CD14-positive monocyte (primary cell): ENCODE data around the gene RAPGEF2. TPM values are rescaled to one million over a fixed set of nuclear protein-coding genes. Genes with fewer than 3 reads are reported as not detected.
"Not testable (repeated sequence)": the region's sequence is repeated elsewhere in the genome, so short reads cannot be mapped to it uniquely, and the experiment has no call there.

Experiments
- DNase-seq, 3 donors: peaks; one replicate each; pipeline ENCODE4 v3.0.0-alpha.2; 2011 to 2022
- H2AFZ ChIP-seq: 2 replicates; pipeline ENCODE4 v1.6.0; 2012; ENCODE audit warnings: mild to moderate bottlenecking, low read depth, low read length, inconsistent platforms; ENCODE audit not compliant: insufficient read depth, poor library complexity, severe bottlenecking
- H3K27ac ChIP-seq, 2 donors: 1 replicate in 1 of 2; 2 replicates in 1 of 2; pipeline ENCODE4 v1.5.1; 2012 to 2013; ENCODE audit warnings: low read length in 2 of 2, control low read depth in 1 of 2, inconsistent platforms in 1 of 2, low read depth in 1 of 2, mild to moderate bottlenecking in 1 of 2
- H3K27me3 ChIP-seq, 2 donors: one replicate each; pipeline versions ENCODE4 v1.6.0 to v1.6.1; 2011 to 2013; ENCODE audit warnings: low read length in 2 of 2; ENCODE audit not compliant: control insufficient read depth in 2 of 2, insufficient read depth in 2 of 2
- H3K36me3 ChIP-seq, 2 donors: replicated peaks in 1 of 2; 1 replicate in 1 of 2; 2 replicates in 1 of 2; pipeline versions ENCODE4 v1.5.1 to v1.6.1; 2012 to 2013; ENCODE audit warnings: low read length in 2 of 2, control low read depth in 1 of 2, inconsistent platforms in 1 of 2, mild to moderate bottlenecking in 1 of 2; ENCODE audit not compliant: insufficient read depth in 2 of 2, control insufficient read depth in 1 of 2
- H3K4me1 ChIP-seq, 2 donors: 1 replicate in 1 of 2; 2 replicates in 1 of 2; pipeline versions ENCODE4 v1.5.1 to v1.6.1; 2012 to 2013; ENCODE audit warnings: low read length in 2 of 2, control low read depth in 1 of 2, inconsistent platforms in 1 of 2, mild to moderate bottlenecking in 1 of 2, moderate library complexity in 1 of 2; ENCODE audit not compliant: insufficient read depth in 2 of 2, control insufficient read depth in 1 of 2
- H3K4me2 ChIP-seq: replicated peaks from 2 replicates; pipeline ENCODE3; 2012; ENCODE audit warnings: low read length, moderate library complexity, mild to moderate bottlenecking; ENCODE audit not compliant: poor library complexity, severe bottlenecking; ENCODE audit errors: extremely low read depth
- H3K4me3 ChIP-seq, 3 experiments: fragments of 200-600 bp in 1 of 3; sonication (generic) in 1 of 3; replicated peaks in 1 of 3; 1 replicate in 2 of 3; 2 replicates in 1 of 3; pipeline ENCODE4 v1.5.1; 2011 to 2013; ENCODE audit warnings: low read length in 3 of 3, mild to moderate bottlenecking in 3 of 3, control low read depth in 2 of 3, low read depth in 2 of 3, inconsistent platforms in 1 of 3, moderate library complexity in 1 of 3
- H3K79me2 ChIP-seq: 2 replicates; pipeline ENCODE4 v1.6.0; 2012; ENCODE audit warnings: mild to moderate bottlenecking, control low read depth, inconsistent platforms, low read length, moderate library complexity; ENCODE audit not compliant: insufficient read depth
- H3K9ac ChIP-seq: 2 replicates; pipeline ENCODE4 v1.6.0; 2017; ENCODE audit warnings: low read length, mild to moderate bottlenecking; ENCODE audit not compliant: insufficient read depth, poor library complexity, severe bottlenecking
- H3K9me3 ChIP-seq, 2 donors: replicated peaks in 1 of 2; 1 replicate in 1 of 2; 2 replicates in 1 of 2; pipeline versions ENCODE4 v1.5.1 to v1.6.1; 2012 to 2013; ENCODE audit warnings: low read length in 2 of 2, control low read depth in 1 of 2; ENCODE audit not compliant: control insufficient read depth in 1 of 2, insufficient read depth in 1 of 2
- H4K20me1 ChIP-seq: 2 replicates; pipeline ENCODE4 v1.6.0; 2012; ENCODE audit warnings: mild to moderate bottlenecking, low read length, control low read depth, moderate library complexity; ENCODE audit not compliant: insufficient read depth
- H3K27ac Mint-ChIP-seq, 7 donors: one replicate each; pipeline ENCODE4 v1.8.0; 2020; ENCODE audit warnings: mild to moderate bottlenecking in 7 of 7, mixed read lengths in 7 of 7, moderate library complexity in 6 of 7, inconsistent platforms in 2 of 7
- H3K27me3 Mint-ChIP-seq, 3 donors: one replicate each; pipeline ENCODE4 v1.8.0; 2021 to 2022; ENCODE audit warnings: low read depth in 3 of 3, mild to moderate bottlenecking in 3 of 3, mixed read lengths in 3 of 3, moderate library complexity in 3 of 3, inconsistent platforms in 1 of 3
- H3K36me3 Mint-ChIP-seq, 2 donors: one replicate each; pipeline ENCODE4 v1.8.0; 2020; ENCODE audit warnings: mixed read lengths in 2 of 2, inconsistent platforms in 1 of 2, mild to moderate bottlenecking in 1 of 2
- H3K4me1 Mint-ChIP-seq: one replicate; pipeline ENCODE4 v1.8.0; 2020; ENCODE audit warnings: mild to moderate bottlenecking, mixed read lengths
- H3K4me3 Mint-ChIP-seq, 2 donors: one replicate each; pipeline ENCODE4 v1.8.0; 2020; ENCODE audit warnings: mild to moderate bottlenecking in 2 of 2, mixed read lengths in 2 of 2, moderate library complexity in 1 of 2
- H3K9me3 Mint-ChIP-seq, 7 donors: one replicate each; pipeline ENCODE4 v1.8.0; 2020 to 2022; ENCODE audit warnings: mixed read lengths in 7 of 7, mild to moderate bottlenecking in 6 of 7, moderate library complexity in 6 of 7, inconsistent platforms in 2 of 7
- WGBS: methylation state at CpG from one replicate; pipeline ENCODE4 v1.1.5; 2013; ENCODE audit warnings: missing lambda C conversion rate; ENCODE audit not compliant: insufficient coverage; 5-methylcytosine and 5-hydroxymethylcytosine counted together
- intact Hi-C, 2 donors: fragments of 100-400 bp; cut with micrococcal nuclease; formaldehyde crosslinking; loops; one replicate each; pipeline versions ENCODE4 v1.15.0 to v1.15.1; 2023
- polyA plus RNA-seq, 3 donors: library from polyadenylated mRNA; depleted of rRNA in 1 of 3; unstranded in 2 of 3; stranded (reverse) in 1 of 3; fragments of 300-500 nt in 2 of 3; fragments of >200 nt in 1 of 3; fragmentation: Illumina TruSeq in 2 of 3; gene quantifications; 1 replicate in 2 of 3; 2 replicates in 1 of 3; pipeline ENCODE4 v1.2.3, GENCODE V29; 2012 to 2021
- TF ChIP-seq, protein P1 (sequence below): fragments of 200-600 bp; IDR thresholded peaks from one replicate; pipeline ENCODE4 v1.8.0; 2022; ENCODE audit warnings: antibody characterized with exemption, mild to moderate bottlenecking

The RAPGEF2 gene
- polyA plus RNA-seq, 3 donors: 1.5 to 29.8 (median 2.0) TPM

DNA sequence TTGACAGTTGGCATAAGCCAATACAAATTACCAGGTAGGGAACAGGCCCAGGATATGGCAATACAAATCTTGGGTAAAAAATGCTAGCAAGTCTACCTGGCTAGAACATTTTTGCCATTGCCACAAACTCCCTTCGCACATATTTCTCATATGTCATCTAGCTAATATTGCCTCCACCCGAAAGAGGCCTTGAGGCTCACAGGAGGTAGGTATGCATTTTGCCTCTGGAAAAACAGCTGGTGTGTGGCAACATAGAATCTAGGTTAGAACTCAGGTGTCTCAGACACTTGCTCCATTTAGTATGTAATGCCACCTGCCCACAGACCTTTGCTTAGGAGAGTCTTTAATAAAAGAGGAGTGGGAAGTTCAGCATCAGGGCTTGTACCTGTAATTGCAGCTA, 16.3 kb upstream of the RAPGEF2 start:
- no CpG with 5 or more reads among the region's 2 CpGs for WGBS
- no peak overlapping the region for H3K4me3 Mint-ChIP-seq
- intact Hi-C loops: no loop called here
- H3K36me3 Mint-ChIP-seq: no peaks in the 10 kb centered on the region
- H3K9me3 Mint-ChIP-seq: no peaks in the 10 kb centered on the region
- no peak overlapping the region for H3K4me2 ChIP-seq
- H3K27ac Mint-ChIP-seq: no peak overlapping the region
- DNase-seq: no peak
- H3K4me1 ChIP-seq: no peaks in the 10 kb centered on the region
- H3K79me2 ChIP-seq: no peaks in the 10 kb centered on the region
- no peaks in the 10 kb centered on the region for H4K20me1 ChIP-seq
- no peak overlapping the region for H3K4me3 ChIP-seq
- H3K27me3 Mint-ChIP-seq: peaks cover 0 to 2% (median 0%) of the 10 kb centered on the region in 3 donors
- H3K27ac ChIP-seq: no peak overlapping the region
- no peak overlapping the region for H2AFZ ChIP-seq
- TF ChIP-seq, protein P1, sequence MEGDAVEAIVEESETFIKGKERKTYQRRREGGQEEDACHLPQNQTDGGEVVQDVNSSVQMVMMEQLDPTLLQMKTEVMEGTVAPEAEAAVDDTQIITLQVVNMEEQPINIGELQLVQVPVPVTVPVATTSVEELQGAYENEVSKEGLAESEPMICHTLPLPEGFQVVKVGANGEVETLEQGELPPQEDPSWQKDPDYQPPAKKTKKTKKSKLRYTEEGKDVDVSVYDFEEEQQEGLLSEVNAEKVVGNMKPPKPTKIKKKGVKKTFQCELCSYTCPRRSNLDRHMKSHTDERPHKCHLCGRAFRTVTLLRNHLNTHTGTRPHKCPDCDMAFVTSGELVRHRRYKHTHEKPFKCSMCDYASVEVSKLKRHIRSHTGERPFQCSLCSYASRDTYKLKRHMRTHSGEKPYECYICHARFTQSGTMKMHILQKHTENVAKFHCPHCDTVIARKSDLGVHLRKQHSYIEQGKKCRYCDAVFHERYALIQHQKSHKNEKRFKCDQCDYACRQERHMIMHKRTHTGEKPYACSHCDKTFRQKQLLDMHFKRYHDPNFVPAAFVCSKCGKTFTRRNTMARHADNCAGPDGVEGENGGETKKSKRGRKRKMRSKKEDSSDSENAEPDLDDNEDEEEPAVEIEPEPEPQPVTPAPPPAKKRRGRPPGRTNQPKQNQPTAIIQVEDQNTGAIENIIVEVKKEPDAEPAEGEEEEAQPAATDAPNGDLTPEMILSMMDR: no peak
- H3K9me3 ChIP-seq: no peaks in the 10 kb centered on the region
- H3K9ac ChIP-seq: no peak overlapping the region
- no peaks in the 10 kb centered on the region for H3K4me1 Mint-ChIP-seq
- H3K36me3 ChIP-seq: no peaks in the 10 kb centered on the region
- H3K27me3 ChIP-seq: no peaks in the 10 kb centered on the region

DNA sequence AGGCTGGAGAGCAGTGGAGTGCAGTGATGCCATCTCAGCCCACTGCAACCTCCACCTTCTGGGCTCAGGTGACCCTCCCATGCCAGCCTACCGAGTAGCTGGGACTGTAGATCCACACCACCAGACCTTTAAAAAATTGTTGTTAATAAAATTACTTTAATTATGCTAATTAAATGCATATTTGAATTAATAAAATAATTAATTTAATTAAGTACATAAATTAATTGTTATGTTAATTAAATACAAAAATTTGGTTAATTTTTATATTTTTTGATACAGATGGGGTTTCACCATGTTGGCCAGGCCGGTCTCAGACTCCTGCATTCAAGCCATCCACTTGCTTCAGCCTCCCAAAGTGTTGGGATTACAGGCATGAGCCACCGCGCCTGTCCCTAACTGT, 12.6 kb upstream of the RAPGEF2 start:
- H2AFZ ChIP-seq: no peak overlapping the region
- no peak for DNase-seq
- no peaks in the 10 kb centered on the region for H4K20me1 ChIP-seq
- Mint-ChIP-seq H3K9me3 (no peaks in the 10 kb centered on the region), H3K36me3 (no peaks in the 10 kb centered on the region), H3K27ac (peak overlapping the region in 1 of 7 donors; percentile 26), H3K4me1 (no peaks in the 10 kb centered on the region), H3K27me3 (peaks cover 0 to 2% (median 0%) of the 10 kb centered on the region in 3 donors), H3K4me3 (no peak overlapping the region)
- H3K9ac ChIP-seq: no peak overlapping the region
- H3K4me1 ChIP-seq: no peaks in the 10 kb centered on the region
- intact Hi-C loops: no loop called here
- H3K9me3 ChIP-seq: no peaks in the 10 kb centered on the region
- no peaks in the 10 kb centered on the region for H3K27me3 ChIP-seq
- no peak overlapping the region for H3K27ac ChIP-seq
- H3K79me2 ChIP-seq: no peaks in the 10 kb centered on the region
- WGBS: 100% methylated on average over 2 of the region's 4 CpGs
- no peak overlapping the region for H3K4me3 ChIP-seq
- H3K36me3 ChIP-seq: no peaks in the 10 kb centered on the region
- H3K4me2 ChIP-seq: no peak overlapping the region
- TF ChIP-seq, protein P1: no peak

DNA sequence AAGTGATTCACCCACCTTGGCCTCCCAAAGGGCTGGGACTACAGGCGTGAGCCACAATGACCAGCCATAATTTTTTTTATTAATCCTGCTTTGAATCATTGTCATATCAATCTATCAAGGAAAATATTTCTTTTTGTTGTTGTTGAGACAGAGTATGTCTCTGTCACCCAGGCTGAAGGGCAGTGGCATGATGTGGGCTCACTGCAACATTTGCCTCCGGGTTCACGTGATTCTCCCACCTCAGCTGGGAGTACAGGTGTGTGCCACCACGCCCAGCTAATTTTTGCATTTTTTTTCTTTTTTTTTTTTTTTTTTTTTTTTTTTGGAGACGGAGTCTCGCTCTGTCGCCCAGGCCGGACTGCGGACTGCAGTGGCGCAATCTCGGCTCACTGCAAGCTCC, 8.7 kb upstream of the RAPGEF2 start:
- H3K4me3 Mint-ChIP-seq, H3K27ac ChIP-seq, H3K27me3 ChIP-seq, H3K27me3 Mint-ChIP-seq, H4K20me1 ChIP-seq, H3K36me3 ChIP-seq, H3K36me3 Mint-ChIP-seq, H3K9me3 ChIP-seq, H2AFZ ChIP-seq, H3K9me3 Mint-ChIP-seq, H3K4me1 Mint-ChIP-seq, H3K4me1 ChIP-seq, H3K27ac Mint-ChIP-seq, H3K4me2 ChIP-seq, intact Hi-C loops, H3K4me3 ChIP-seq, H3K9ac ChIP-seq, H3K79me2 ChIP-seq, DNase-seq: not testable (repeated sequence)
- WGBS: no CpG with 5 or more reads among the region's 11 CpGs
